H1 (cell line): ENCODE results near the gene KCNN1. TPM values are rescaled to one million over a fixed set of nuclear protein-coding genes. Genes with fewer than 3 reads are reported as not detected.

ENCODE experiments used
- CTCF ChIA-PET: fragments of 300-600 bp; sonication (Branson Sonifier 250); formaldehyde crosslinking; loops from one replicate; lab custom pipeline; 2021; ENCODE audit not compliant: partially characterized antibody; lab: Charles Lee
- POLR2A ChIA-PET: fragments of 300-600 bp; sonication (Branson Sonifier 250); formaldehyde crosslinking; loops from one replicate; lab custom pipeline; 2021; ENCODE audit warnings: inconsistent platforms; ENCODE audit not compliant: partially characterized antibody; lab: Charles Lee
- DNase-seq, 2 experiments: peaks; one replicate each; pipeline versions ENCODE4 v3.0.0 to v3.0.0-alpha.2; 2010 to 2022; ENCODE audit warnings: low spot score in 2 of 2, low read depth in 1 of 2, mixed read lengths in 1 of 2
- FAIRE-seq: peaks from 2 replicates; lab custom pipeline; 2011; peaks lifted over from hg19 to GRCh38; lab: Jason Lieb, UNC
- H2AFZ ChIP-seq: 2 replicates; pipeline ENCODE4 v1.8.1; 2012; ENCODE audit warnings: low read length, inconsistent platforms
- H2AK5ac ChIP-seq: 2 replicates; pipeline ENCODE4 v1.6.1; 2013; ENCODE audit warnings: low read depth, low read length
- H2BK120ac ChIP-seq: replicated peaks from 2 replicates; pipeline ENCODE3; 2013; ENCODE audit warnings: low read depth, low read length, inconsistent platforms
- H2BK12ac ChIP-seq: 2 replicates; pipeline ENCODE4 v1.6.1; 2013; ENCODE audit warnings: low read depth, low read length
- H2BK15ac ChIP-seq: 2 replicates; pipeline ENCODE4 v1.6.1; 2013; ENCODE audit warnings: low read length
- H2BK20ac ChIP-seq: 2 replicates; pipeline ENCODE4 v1.6.1; 2013; ENCODE audit warnings: low read length
- H2BK5ac ChIP-seq: 2 replicates; pipeline ENCODE4 v1.6.1; 2013; ENCODE audit warnings: low read depth, low read length
- H3K14ac ChIP-seq: 2 replicates; pipeline ENCODE4 v1.6.1; 2013; ENCODE audit warnings: inconsistent platforms; ENCODE audit not compliant: insufficient read length
- H3K18ac ChIP-seq: 2 replicates; pipeline ENCODE4 v1.6.1; 2013; ENCODE audit warnings: low read length; ENCODE audit errors: extremely low read depth
- H3K23ac ChIP-seq: 2 replicates; pipeline ENCODE4 v1.6.1; 2013; ENCODE audit warnings: inconsistent platforms; ENCODE audit not compliant: insufficient read length
- H3K23me2 ChIP-seq: 2 replicates; pipeline ENCODE4 v1.6.1; 2013; ENCODE audit warnings: low read depth, low read length
- H3K27ac ChIP-seq: 2 replicates; pipeline ENCODE4 v1.6.1; 2011; ENCODE audit warnings: low read depth, low read length, inconsistent platforms
- H3K27me3 ChIP-seq, 4 experiments: replicated peaks in 1 of 4; 1 replicate in 1 of 4; 2 replicates in 3 of 4; pipeline versions ENCODE4 v1.6.1 to v1.8.1; 2011 to 2013; ENCODE audit warnings: low read length in 3 of 4, mild to moderate bottlenecking in 3 of 4, inconsistent platforms in 2 of 4, mixed read lengths in 2 of 4, moderate library complexity in 1 of 4; ENCODE audit not compliant: control insufficient read depth in 3 of 4, insufficient read depth in 3 of 4; ENCODE audit errors: extremely low read depth in 1 of 4
- H3K36me3 ChIP-seq, 4 experiments: 2 replicates each; pipeline versions ENCODE4 v1.6.1 to v1.8.1; 2011 to 2013; ENCODE audit warnings: mild to moderate bottlenecking in 4 of 4, low read length in 3 of 4, moderate library complexity in 2 of 4, control low read depth in 1 of 4, inconsistent platforms in 1 of 4; ENCODE audit not compliant: insufficient read depth in 4 of 4, control insufficient read depth in 2 of 4
- H3K4ac ChIP-seq: replicated peaks from 2 replicates; pipeline ENCODE3; 2013; ENCODE audit warnings: low read length, low read depth, mixed read lengths, inconsistent platforms; ENCODE audit not compliant: insufficient read length
- H3K4me1 ChIP-seq, 4 experiments: replicated peaks in 1 of 4; 1 replicate in 1 of 4; 2 replicates in 3 of 4; pipeline versions ENCODE4 v1.6.1 to v1.8.1; 2011 to 2013; ENCODE audit warnings: low read length in 3 of 4, inconsistent platforms in 2 of 4, mixed read lengths in 1 of 4; ENCODE audit not compliant: insufficient read depth in 4 of 4, control insufficient read depth in 3 of 4
- H3K4me2 ChIP-seq, 2 experiments: 2 replicates each; pipeline versions ENCODE4 v1.6.1 to v1.8.1; 2011 to 2013; ENCODE audit warnings: low read depth in 2 of 2, low read length in 2 of 2, control low read depth in 1 of 2, inconsistent platforms in 1 of 2, mild to moderate bottlenecking in 1 of 2; ENCODE audit not compliant: insufficient read depth in 1 of 2
- H3K4me3 ChIP-seq, 4 experiments: fragments of 200-600, 300-600 bp in 1 of 4; sonication (generic), shearing (Covaris generic), sonication (Bioruptor Twin) in 1 of 4; 2 replicates each; pipeline versions ENCODE4 v1.5.1 to v1.8.1; 2011 to 2016; ENCODE audit warnings: low read length in 4 of 4, low read depth in 3 of 4, control low read depth in 2 of 4, inconsistent platforms in 2 of 4, mild to moderate bottlenecking in 2 of 4, mixed read lengths in 1 of 4, moderate library complexity in 1 of 4; ENCODE audit not compliant: insufficient read depth in 2 of 4; ENCODE audit errors: extremely low read depth in 1 of 4
- H3K56ac ChIP-seq: replicated peaks from 2 replicates; pipeline ENCODE3; 2013; ENCODE audit warnings: low read depth, mild to moderate bottlenecking, mixed read lengths, low read length, inconsistent platforms; ENCODE audit not compliant: insufficient read length
- H3K79me1 ChIP-seq: 2 replicates; pipeline ENCODE4 v1.6.1; 2013; ENCODE audit warnings: low read depth, low read length, control low read depth
- H3K79me2 ChIP-seq, 2 experiments: 2 replicates each; pipeline versions ENCODE4 v1.6.1 to v1.8.1; 2012 to 2013; ENCODE audit warnings: low read length in 2 of 2, mild to moderate bottlenecking in 2 of 2, inconsistent platforms in 1 of 2; ENCODE audit not compliant: insufficient read depth in 2 of 2, control insufficient read depth in 1 of 2
- H3K9ac ChIP-seq, 4 experiments: replicated peaks in 1 of 4; 1 replicate in 1 of 4; 2 replicates in 3 of 4; pipeline versions ENCODE4 v1.6.1 to v1.8.1; 2011 to 2013; ENCODE audit warnings: low read depth in 3 of 4, low read length in 3 of 4, control low read depth in 2 of 4, mild to moderate bottlenecking in 2 of 4, moderate library complexity in 2 of 4, inconsistent platforms in 1 of 4; ENCODE audit errors: extremely low read depth in 1 of 4
- H3K9me3 ChIP-seq, 2 experiments: 2 replicates each; pipeline versions ENCODE4 v1.6.1 to v1.8.1; 2012 to 2013; ENCODE audit warnings: mild to moderate bottlenecking in 2 of 2, moderate library complexity in 2 of 2, control low read depth in 1 of 2, inconsistent platforms in 1 of 2, low read depth in 1 of 2, low read length in 1 of 2, mixed read lengths in 1 of 2; ENCODE audit not compliant: insufficient read depth in 2 of 2
- H4K20me1 ChIP-seq, 2 experiments: replicated peaks in 1 of 2; 2 replicates each; pipeline versions ENCODE3 to v1.8.1; 2011 to 2013; ENCODE audit warnings: inconsistent platforms in 2 of 2, low read length in 2 of 2, mild to moderate bottlenecking in 1 of 2; ENCODE audit not compliant: insufficient read depth in 2 of 2, control insufficient read depth in 1 of 2
- H4K5ac ChIP-seq: 2 replicates; pipeline ENCODE4 v1.6.1; 2013; ENCODE audit warnings: low read length, low read depth, mixed read lengths, inconsistent platforms; ENCODE audit not compliant: insufficient read length
- H4K8ac ChIP-seq: 2 replicates; pipeline ENCODE4 v1.8.0; 2013; ENCODE audit warnings: mild to moderate bottlenecking, moderate library complexity, low read length, inconsistent platforms; ENCODE audit not compliant: insufficient read depth; ENCODE audit errors: extremely low read depth
- H4K91ac ChIP-seq: replicated peaks from 2 replicates; pipeline ENCODE3; 2013; ENCODE audit warnings: low read length, mixed read lengths, inconsistent platforms; ENCODE audit not compliant: insufficient read length
- ASH2L ChIP-seq: fragments of 200-600, 300-600 bp; sonication (generic); IDR thresholded peaks from one replicate; pipeline ENCODE4 v1.7.1; 2017; ENCODE audit warnings: low read length
- CHD1 ChIP-seq: IDR thresholded peaks from 2 replicates; pipeline ENCODE4 v1.6.1; 2012; ENCODE audit warnings: low read depth, low read length, improper control_type of control experiment
- CHD2 ChIP-seq: IDR thresholded peaks from 2 replicates; pipeline ENCODE4 v1.6.1; 2012; ENCODE audit warnings: low read length, improper control_type of control experiment
- CREB1 ChIP-seq: IDR thresholded peaks from 2 replicates; pipeline ENCODE4 v1.6.1; 2012; ENCODE audit warnings: inconsistent platforms
- HDAC6 ChIP-seq: IDR thresholded peaks from one replicate; pipeline ENCODE4 v1.7.1; 2012; ENCODE audit warnings: low read depth, mild to moderate bottlenecking, inconsistent platforms, low read length, moderate library complexity
- MAFK ChIP-seq: IDR thresholded peaks from 2 replicates; pipeline ENCODE4 v1.6.1; 2012; ENCODE audit warnings: low read depth, mild to moderate bottlenecking, improper control_type of control experiment, low read length
- PHF8 ChIP-seq: fragments of 200-600 bp; sonication (generic); conservative IDR thresholded peaks from 2 replicates; pipeline ENCODE4 v1.7.1; 2012; ENCODE audit warnings: low read depth, mild to moderate bottlenecking, inconsistent platforms, low read length, moderate library complexity
- POLR2A ChIP-seq, 2 experiments: IDR thresholded peaks; 1 replicate in 1 of 2; 2 replicates in 1 of 2; pipeline ENCODE4 v1.6.1; 2011; ENCODE audit warnings: low read depth in 2 of 2, low read length in 2 of 2, mild to moderate bottlenecking in 2 of 2; ENCODE audit errors: control extremely low read depth in 1 of 2
- POLR2AphosphoS5 ChIP-seq: IDR thresholded peaks from 2 replicates; pipeline ENCODE4 v1.6.1; 2011; ENCODE audit warnings: low read depth, low read length
- RXRA ChIP-seq: IDR thresholded peaks from 2 replicates; pipeline ENCODE4 v1.6.1; 2011; ENCODE audit warnings: low read depth, mild to moderate bottlenecking, low read length, moderate library complexity; ENCODE audit not compliant: insufficient read depth
- SRF ChIP-seq: IDR thresholded peaks from 2 replicates; pipeline ENCODE4 v1.6.1; 2011; ENCODE audit warnings: mild to moderate bottlenecking, low read depth, low read length, moderate library complexity
- TBP ChIP-seq: IDR thresholded peaks from 2 replicates; pipeline ENCODE4 v1.6.1; 2011; ENCODE audit warnings: low read depth, low read length, improper control_type of control experiment
- YY1 ChIP-seq: IDR thresholded peaks from 2 replicates; pipeline ENCODE4 v1.6.1; 2011; ENCODE audit warnings: low read depth, mild to moderate bottlenecking, low read length
- WGBS, 2 experiments: shearing (Covaris generic) in 1 of 2; methylation state at CpG; one replicate each; pipeline versions ENCODE4 v1.1.6 to v1.1.7; 2013 to 2015; ENCODE audit warnings: low lambda C conversion rate in 2 of 2, mixed read lengths in 2 of 2, inconsistent platforms in 1 of 2, low coverage in 1 of 2, missing lambda C conversion rate in 1 of 2; ENCODE audit not compliant: insufficient replicate concordance in 2 of 2, insufficient coverage in 1 of 2, insufficient read length in 1 of 2; ENCODE audit errors: extremely low coverage in 1 of 2, missing lambda C conversion rate in 1 of 2; 5-methylcytosine and 5-hydroxymethylcytosine counted together
- polyA plus RNA-seq, 7 experiments: library from polyadenylated mRNA; depleted of rRNA in 3 of 7; stranded (reverse) in 5 of 7; unstranded in 2 of 7; fragments of >200 nt in 5 of 7; fragments of 200-250 nt in 2 of 7; gene quantifications; 1 replicate in 5 of 7; 2 replicates in 1 of 7; 4 replicates in 1 of 7; pipeline versions ENCODE4 v1.2.1 to v1.2.3, GENCODE V29; 2011 to 2013; ENCODE audit warnings: missing spikeins in 2 of 7, mixed read lengths in 2 of 7
- total RNA-seq: library from RNA; stranded (reverse); fragmentation: NEBNext Ultra II Directional; extraction: Animal tissue kit (Norgen Biotek cat#: 25700); gene quantifications from 2 replicates; pipeline ENCODE4 v1.2.1, GENCODE V29; 2021

Gene KCNN1
- total and polyA plus RNA-seq, 2 of the 8 experiments (the other 6 are each of a cell fraction or from before 2014, with no cell fraction given), result 11.0 to 12.5 TPM

- H2BK120ac ChIP-seq, result no peak overlapping the region
- H3K23me2 ChIP-seq, result peaks cover 29% of the 10 kb centered on the region
- peaks cover 10 to 34% (median 27%) of the 10 kb centered on the region in 4 experiments for H3K27me3 ChIP-seq
- H3K36me3 ChIP-seq, result no peaks in the 10 kb centered on the region; a peak in 1 of 8 replicates
- H3K56ac ChIP-seq, result peak overlapping the region; percentile 70
- FAIRE-seq (peak; percentile 7), DNase-seq (peak in 1 of 2 experiments; percentile 76)
- peak overlapping the region; percentile 88 for H3K27ac ChIP-seq
- CTCF ChIA-PET, result interaction anchor here (0.7 to 21.5 kb wide), 7 partner anchors 10 to 58 kb away, joined by 3 to 271 read pairs (median 18); partner anchors contain the start of genes CCDC124 and KCNN1
- H3K79me1 ChIP-seq, result no peaks in the 10 kb centered on the region
- H3K9me3 ChIP-seq, result no peaks in the 10 kb centered on the region
- no peak overlapping the region; the same call in 1 of the 2 replicates for H2AFZ ChIP-seq
- H4K5ac ChIP-seq, result peak overlapping the region; percentile 34
- peak overlapping the region; percentile 30 to 66 (median 63) for H3K4me3 ChIP-seq
- H4K20me1 ChIP-seq, result peaks cover 1 to 4% of the 10 kb centered on the region in 2 experiments
- 0 out of 2 replicates have a peak overlapping the region, but pooled peaks have one; percentile 61 for H2BK15ac ChIP-seq
- no peaks in the 10 kb centered on the region for H3K79me2 ChIP-seq
- H3K4ac ChIP-seq, result peak overlapping the region; percentile 35
- peak overlapping the region; percentile 60; the same call in 1 of the 2 replicates for H2BK12ac ChIP-seq
- no peak overlapping the region for H2BK20ac ChIP-seq
- no peak overlapping the region for H2AK5ac ChIP-seq
- peak overlapping the region; percentile 45; the same call in 1 of the 2 replicates for H4K8ac ChIP-seq
- H3K14ac ChIP-seq, result no peak overlapping the region
- peak overlapping the region; percentile 90 for H3K18ac ChIP-seq
- peak overlapping the region; percentile 63 for H4K91ac ChIP-seq
- H2BK5ac ChIP-seq, result peak overlapping the region; percentile 78; the same call in 1 of the 2 replicates
- POLR2A ChIA-PET, result interaction anchor here (0.6 to 1.8 kb wide), 11 partner anchors 10 to 484 kb away, joined by 3 to 6 read pairs (median 3); partner anchors contain the start of genes CCDC124 and KCNN1
- 24% methylated on average over 27 of the region's 29 CpGs; no CpG with 5 or more reads in 1 of the 2 experiments for WGBS, 2 experiments
- H3K23ac ChIP-seq, result no peak overlapping the region
- peaks cover 0 to 32% (median 22%) of the 10 kb centered on the region in 4 experiments; a peak in 6 of 7 replicates for H3K4me1 ChIP-seq
- H3K9ac ChIP-seq, result peak overlapping the region in 3 of 4 experiments; percentile 66 to 85 (median 82); a peak in 6 of 7 replicates
- H3K4me2 ChIP-seq, result peak overlapping the region; percentile 77 to 99
- TF ChIP-seq CHD2 (0 out of 2 replicates have a peak, but pooled peaks have one; percentile 28), RXRA (no peak), HDAC6 (no peak), YY1 (no peak), TBP (peak; percentile 31; the same call in 1 of the 2 replicates), POLR2A (IDR thresholded peaks at IDR 0.05; ENCODE audit: control extremely low read depth in 1 of 2, low read depth in 2 of 2, low read length in 2 of 2) (peak; percentile 62 to 78), PHF8 (peak; percentile 58), ASH2L (peak; percentile 40), CREB1 (peak; percentile 56), CHD1 (no peak), POLR2AphosphoS5 (peak; percentile 85), MAFK (no peak), SRF (peak; percentile 94)
Observed at GRCh38 chr19:17946965-17947784, 19.7 kb upstream of the KCNN1 start.
